Activated T-helper 17 cell treated with anti-CD3 and anti-CD28 coated beads, Interleukin-2, amount 50 U/mL, for 72 hours (primary cell): ENCODE data around the gene RPP40. TPM values are rescaled to one million over a fixed set of nuclear protein-coding genes. Genes with fewer than 3 reads are reported as not detected.

Source experiments
- ATAC-seq: fragments of 150-1000 bp; cut with Tn5 transposase; replicated peaks from 2 replicates; pipeline ENCODE4 v1.10.0; 2021; ENCODE audit warnings: mild to moderate bottlenecking, moderate library complexity
- H3K27ac Mint-ChIP-seq: one replicate; pipeline ENCODE4 v1.8.0; 2022; ENCODE audit warnings: mixed read lengths
- H3K27me3 Mint-ChIP-seq: one replicate; pipeline ENCODE4 v1.8.0; 2022; ENCODE audit warnings: mixed read lengths
- H3K36me3 Mint-ChIP-seq: one replicate; pipeline ENCODE4 v1.8.0; 2022; ENCODE audit warnings: low read depth, mild to moderate bottlenecking, mixed read lengths
- H3K4me1 Mint-ChIP-seq: one replicate; pipeline ENCODE4 v1.8.0; 2022; ENCODE audit warnings: mixed read lengths
- H3K4me3 Mint-ChIP-seq: one replicate; pipeline ENCODE4 v1.8.0; 2022; ENCODE audit warnings: mild to moderate bottlenecking, mixed read lengths
- H3K9me3 Mint-ChIP-seq: one replicate; pipeline ENCODE4 v1.8.0; 2022; ENCODE audit warnings: mixed read lengths
- total RNA-seq, 2 donors: library from RNA; stranded (reverse); gene quantifications; one replicate each; pipeline ENCODE4 v1.2.3, GENCODE V29; 2022

RPP40 gene
- total RNA-seq, 2 donors from 2014 or later: 8.0 to 19.4 TPM

- no peak for ATAC-seq
- peaks cover 61% of the 10 kb centered on the region for H3K36me3 Mint-ChIP-seq
- H3K9me3 Mint-ChIP-seq: no peaks in the 10 kb centered on the region
- H3K4me1 Mint-ChIP-seq: no peaks in the 10 kb centered on the region
- no peak overlapping the region for H3K4me3 Mint-ChIP-seq
- H3K27me3 Mint-ChIP-seq: no peaks in the 10 kb centered on the region
- no peak overlapping the region for H3K27ac Mint-ChIP-seq
Observed at GRCh38 chr6:4950076-4950475, 53.8 kb downstream of the RPP40 start.

GRCh38 chr6:4948781-4949450, 54.9 kb downstream of the RPP40 start:
- Mint-ChIP-seq H3K4me1 (no peaks in the 10 kb centered on the region), H3K27ac (no peak overlapping the region), H3K4me3 (no peak overlapping the region), H3K9me3 (no peaks in the 10 kb centered on the region), H3K27me3 (no peaks in the 10 kb centered on the region), H3K36me3 (peaks cover 61% of the 10 kb centered on the region)
- no peak for ATAC-seq

- no peak for ATAC-seq
- Mint-ChIP-seq H3K27me3 (no peaks in the 10 kb centered on the region), H3K27ac (no peak overlapping the region), H3K9me3 (no peaks in the 10 kb centered on the region), H3K4me3 (no peak overlapping the region), H3K36me3 (peaks cover 58% of the 10 kb centered on the region), H3K4me1 (peaks cover 3% of the 10 kb centered on the region)
Observed at GRCh38 chr6:4947716-4948115, 56.1 kb downstream of the RPP40 start.

GRCh38 chr6:4946521-4946920, 57.3 kb downstream of the RPP40 start:
- ATAC-seq: no peak

More at GRCh38 chr6:4946521-4946920, 57.3 kb downstream of the RPP40 start:
- Mint-ChIP-seq H3K9me3 (no peaks in the 10 kb centered on the region), H3K36me3 (peaks cover 58% of the 10 kb centered on the region), H3K4me1 (peaks cover 15% of the 10 kb centered on the region), H3K27ac (no peak overlapping the region), H3K4me3 (no peak overlapping the region), H3K27me3 (no peaks in the 10 kb centered on the region)

Other genes with a start within 250 kb of the RPP40 start
- gene CDYL, start 227.6 kb downstream of the RPP40 start, total RNA-seq: 10 to 100 TPM; 23.3 to 24.5 TPM
- under 1 TPM in 1 of 2 donors, not detected in 1; 0.05 TPM for gene PPP1R3G, start 81.3 kb upstream of the RPP40 start, total RNA-seq